Stimulated activated effector memory CD8-positive, alpha-beta T cell treated with anti-CD3 and anti-CD28 coated beads, Interleukin-12 subunit alpha, Interleukin-12 subunit beta, amount 100 ng/mL, for 72 hours (primary cell): ENCODE data around the gene NPAS3.

Experiments
- ATAC-seq: fragments of 150-1000 bp; cut with Tn5 transposase; 2 replicates; pipeline ENCODE4 v1.10.0; 2021
- DNase-seq, 2 donors: peaks; one replicate each; pipeline ENCODE4 v3.0.0; 2021 to 2022; ENCODE audit warnings: low spot score in 2 of 2
- H3K27ac Mint-ChIP-seq: one replicate; pipeline ENCODE4 v1.8.0; 2022; ENCODE audit warnings: mild to moderate bottlenecking, mixed read lengths
- H3K36me3 Mint-ChIP-seq: one replicate; pipeline ENCODE4 v1.8.0; 2022; ENCODE audit warnings: mild to moderate bottlenecking, mixed read lengths
- H3K4me1 Mint-ChIP-seq: one replicate; pipeline ENCODE4 v1.8.0; 2022; ENCODE audit warnings: mixed read lengths
- H3K4me3 Mint-ChIP-seq: one replicate; pipeline ENCODE4 v1.8.0; 2022; ENCODE audit warnings: mild to moderate bottlenecking, mixed read lengths
- H3K9me3 Mint-ChIP-seq: one replicate; pipeline ENCODE4 v1.8.0; 2022; ENCODE audit warnings: mixed read lengths

The NPAS3 gene

DNA sequence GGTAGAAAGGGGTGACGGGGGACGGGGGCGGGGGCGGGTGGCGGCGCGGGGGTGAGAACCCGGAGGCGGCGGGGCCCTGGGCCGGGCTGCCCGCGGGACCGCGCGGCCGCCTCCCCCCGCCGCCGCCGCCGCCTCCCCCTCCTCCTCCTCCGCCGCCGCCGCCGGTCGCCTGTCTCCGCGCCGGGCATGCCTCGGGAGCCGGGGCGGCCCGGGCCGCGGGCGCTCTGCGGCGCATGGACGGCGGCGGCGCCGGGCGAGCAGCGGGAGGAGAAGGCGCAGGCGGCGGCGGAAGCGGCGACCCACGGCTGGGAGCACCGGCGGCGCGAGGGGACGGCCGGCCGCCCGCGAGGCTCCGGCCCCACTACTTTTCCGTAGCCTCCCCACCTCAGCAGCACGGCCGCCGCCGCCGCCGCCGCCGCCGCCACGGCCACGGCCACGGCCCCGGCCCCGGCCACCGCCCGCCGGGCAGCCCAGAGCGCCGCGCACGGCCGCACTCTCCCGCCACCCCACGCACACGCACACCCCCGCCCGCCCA, at the start of gene NPAS3:
TSS of gene NPAS3 (plus strand) at position 161 of the 535 bp plus-strand sequence.
- ATAC-seq: peak; percentile 28
- H3K9me3 Mint-ChIP-seq: peaks cover 5% of the 10 kb centered on the region
- no peaks in the 10 kb centered on the region for H3K36me3 Mint-ChIP-seq
- no peak within 1 kb of the TSS for H3K27ac Mint-ChIP-seq
- peaks cover 12% of the 10 kb centered on the region for H3K4me1 Mint-ChIP-seq
- H3K4me3 Mint-ChIP-seq: peak within 1 kb of the TSS; percentile 63
- DNase-seq: no peak

DNA sequence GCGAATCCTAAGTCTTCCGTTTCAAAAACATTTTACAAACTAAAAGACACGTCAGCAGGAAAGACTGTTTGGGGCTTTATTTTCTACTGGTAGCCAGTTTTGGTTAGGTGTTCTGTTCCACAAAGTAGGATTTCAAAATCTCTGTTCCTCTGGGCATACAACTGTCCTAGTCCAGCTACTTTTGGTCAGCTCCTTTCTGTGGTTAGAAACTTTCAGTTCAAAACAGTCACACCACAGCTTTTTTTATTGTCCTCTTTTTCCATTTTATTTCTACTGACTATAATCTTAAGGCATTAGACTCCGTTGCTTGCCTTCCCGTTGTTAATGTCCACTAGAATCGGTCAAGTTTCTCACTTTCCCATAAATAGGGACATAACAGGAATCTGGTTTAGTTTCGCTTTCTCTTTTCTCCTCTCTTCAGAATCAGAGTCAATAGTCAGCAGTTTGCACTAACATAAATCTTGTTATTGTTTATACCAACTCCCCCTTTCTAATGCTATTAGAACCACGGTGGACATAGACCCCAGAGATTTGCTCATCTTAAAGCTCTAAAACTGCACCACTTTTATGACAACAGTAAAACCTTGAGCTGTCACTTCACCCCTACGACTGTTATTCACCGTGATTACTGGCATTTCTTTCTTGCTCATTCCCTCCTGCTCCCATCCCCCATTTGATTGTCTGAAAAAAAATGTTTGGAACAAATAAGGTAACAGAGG, 41.5 kb upstream of the NPAS3 start:
- H3K4me3 Mint-ChIP-seq: no peak overlapping the region
- ATAC-seq (no peak), DNase-seq (no peak)
- no peak overlapping the region for H3K27ac Mint-ChIP-seq
- peaks cover 8% of the 10 kb centered on the region for H3K9me3 Mint-ChIP-seq
- no peaks in the 10 kb centered on the region for H3K4me1 Mint-ChIP-seq
- H3K36me3 Mint-ChIP-seq: no peaks in the 10 kb centered on the region

- H3K4me3 Mint-ChIP-seq: no peak overlapping the region
- DNase-seq (no peak), ATAC-seq (no peak)
- H3K4me1 Mint-ChIP-seq: no peaks in the 10 kb centered on the region
- no peak overlapping the region for H3K27ac Mint-ChIP-seq
- H3K36me3 Mint-ChIP-seq: no peaks in the 10 kb centered on the region
- peaks cover 8% of the 10 kb centered on the region for H3K9me3 Mint-ChIP-seq
Measured at GRCh38 chr14:32897698-32898064, 41.0 kb upstream of the NPAS3 start.

DNA sequence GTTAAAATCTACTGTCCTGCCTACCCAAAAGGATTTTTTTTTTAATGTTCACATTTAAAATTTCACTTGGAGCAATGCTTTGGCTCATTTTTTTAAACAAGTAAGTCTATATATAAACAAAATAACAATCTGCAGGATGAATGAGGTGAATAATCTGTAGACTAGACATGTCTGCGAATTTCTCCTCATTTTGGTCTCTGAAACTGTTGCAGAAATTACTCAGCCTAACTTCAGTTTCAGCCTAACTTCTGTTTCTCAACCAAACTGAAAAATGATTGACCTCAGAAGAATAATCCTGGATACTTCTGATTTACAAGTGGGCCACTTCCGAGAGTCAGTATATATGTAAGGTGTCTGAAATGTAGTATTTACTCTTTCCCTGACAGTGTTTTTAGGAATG, 39.8 kb upstream of the NPAS3 start:
- Mint-ChIP-seq H3K4me3 (no peak overlapping the region), H3K36me3 (no peaks in the 10 kb centered on the region), H3K4me1 (no peaks in the 10 kb centered on the region), H3K27ac (no peak overlapping the region), H3K9me3 (peaks cover 8% of the 10 kb centered on the region)
- DNase-seq: no peak
- ATAC-seq: no peak

DNA sequence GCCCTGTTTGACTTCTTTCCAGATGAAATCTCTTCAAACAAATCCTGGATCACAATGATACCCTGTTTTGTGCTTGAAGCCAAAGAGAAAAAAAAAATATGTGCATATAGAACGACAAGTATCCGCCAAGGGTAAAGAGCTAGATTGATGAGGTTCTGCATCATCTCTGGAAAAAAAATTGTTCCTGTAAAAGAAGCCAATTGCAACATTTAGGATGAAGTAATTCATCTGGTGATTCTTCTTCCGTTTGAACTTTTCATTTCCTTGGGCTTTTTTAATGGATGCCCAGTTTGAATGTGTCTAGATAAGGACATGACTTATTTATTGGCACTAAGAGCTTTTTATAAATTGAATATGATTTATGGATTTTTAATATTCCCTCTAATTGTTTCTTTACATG, 38.1 kb upstream of the NPAS3 start:
- DNase-seq (no peak), ATAC-seq (no peak)
- Mint-ChIP-seq H3K4me3 (no peak overlapping the region), H3K27ac (no peak overlapping the region), H3K36me3 (no peaks in the 10 kb centered on the region), H3K9me3 (peaks cover 11% of the 10 kb centered on the region), H3K4me1 (no peaks in the 10 kb centered on the region)

GRCh38 chr14:32905013-32905412, 33.7 kb upstream of the NPAS3 start:
- no peak for ATAC-seq

GRCh38 chr14:32906672-32907071, 32.0 kb upstream of the NPAS3 start:
- no peak for ATAC-seq
- no peak overlapping the region for H3K27ac Mint-ChIP-seq
- DNase-seq: no peak

More at GRCh38 chr14:32905013-32905412, 33.7 kb upstream of the NPAS3 start:
- Mint-ChIP-seq H3K27ac (no peak overlapping the region), H3K36me3 (no peaks in the 10 kb centered on the region), H3K4me3 (no peak overlapping the region), H3K9me3 (peaks cover 19% of the 10 kb centered on the region), H3K4me1 (no peaks in the 10 kb centered on the region)
- no peak for DNase-seq

GRCh38 chr14:32908196-32909084, 30.2 kb upstream of the NPAS3 start:
- DNase-seq: no peak
- Mint-ChIP-seq H3K27ac (no peak overlapping the region), H3K4me3 (no peak overlapping the region), H3K4me1 (no peaks in the 10 kb centered on the region), H3K9me3 (peaks cover 15% of the 10 kb centered on the region), H3K36me3 (no peaks in the 10 kb centered on the region)
- no peak for ATAC-seq

More at GRCh38 chr14:32906672-32907071, 32.0 kb upstream of the NPAS3 start:
- Mint-ChIP-seq H3K4me3 (no peak overlapping the region), H3K9me3 (peaks cover 19% of the 10 kb centered on the region), H3K4me1 (no peaks in the 10 kb centered on the region), H3K36me3 (no peaks in the 10 kb centered on the region)

DNA sequence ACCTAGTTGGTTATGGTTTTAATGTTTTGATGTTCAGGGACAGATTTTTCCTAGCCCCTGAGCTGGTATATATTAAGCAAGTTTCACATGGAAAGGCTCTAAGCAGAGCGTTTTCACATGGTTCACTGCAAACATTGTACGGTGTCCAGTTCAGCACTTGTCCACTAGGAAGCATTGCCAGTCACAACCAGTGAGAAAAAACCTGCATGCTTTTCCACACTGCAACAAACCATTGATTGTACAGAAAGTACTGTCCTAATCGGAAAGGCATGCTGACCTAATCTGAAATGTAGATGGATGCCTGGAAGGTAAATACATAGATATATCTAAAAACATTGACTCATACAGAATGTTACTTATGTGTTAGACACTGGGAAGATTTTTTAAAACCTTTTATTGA, 25.0 kb upstream of the NPAS3 start:
- H3K4me3 Mint-ChIP-seq: no peak overlapping the region
- H3K4me1 Mint-ChIP-seq: no peaks in the 10 kb centered on the region

GRCh38 chr14:32914391-32914790, 24.3 kb upstream of the NPAS3 start:
- Mint-ChIP-seq H3K27ac (no peak overlapping the region), H3K4me1 (no peaks in the 10 kb centered on the region)

More for the DNA sequence above, 25.0 kb upstream of the NPAS3 start:
- Mint-ChIP-seq H3K9me3 (peaks cover 6% of the 10 kb centered on the region), H3K36me3 (no peaks in the 10 kb centered on the region), H3K27ac (no peak overlapping the region)
- DNase-seq (no peak), ATAC-seq (no peak)

DNA sequence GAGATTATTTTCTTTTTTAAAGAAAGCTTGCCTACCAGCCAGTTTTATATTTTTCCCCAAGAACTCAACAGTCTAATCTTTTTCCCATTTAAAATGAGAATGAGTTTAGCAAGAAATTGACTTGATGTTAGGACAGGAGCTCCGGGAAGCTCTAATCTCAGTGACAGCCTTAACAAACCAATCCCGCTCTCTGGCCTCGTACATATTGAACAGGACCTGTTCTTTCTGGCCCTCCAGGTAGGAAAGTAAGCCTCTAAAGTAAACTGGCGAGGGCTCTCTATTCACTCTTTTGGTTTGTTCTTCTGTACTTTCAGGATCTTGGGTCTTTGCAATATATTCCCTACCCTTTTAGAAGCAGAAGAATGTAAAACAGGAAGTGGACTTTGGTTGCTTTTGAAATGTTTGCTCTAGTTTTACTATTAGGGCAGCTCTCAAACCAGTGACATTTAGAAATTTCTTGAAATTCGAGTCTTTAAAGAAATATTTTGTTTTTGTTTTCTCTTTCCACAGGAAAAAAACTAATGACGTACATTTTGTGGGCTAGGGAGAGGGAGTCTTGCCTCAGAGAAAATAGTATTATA, 17.9 kb upstream of the NPAS3 start:
- H3K27ac Mint-ChIP-seq: no peak overlapping the region
- DNase-seq: no peak
- H3K4me3 Mint-ChIP-seq: no peak overlapping the region
- no peaks in the 10 kb centered on the region for H3K4me1 Mint-ChIP-seq
- H3K36me3 Mint-ChIP-seq: no peaks in the 10 kb centered on the region
- no peak for ATAC-seq
- peaks cover 6% of the 10 kb centered on the region for H3K9me3 Mint-ChIP-seq

More at GRCh38 chr14:32914391-32914790, 24.3 kb upstream of the NPAS3 start:
- Mint-ChIP-seq H3K9me3 (peaks cover 7% of the 10 kb centered on the region), H3K4me3 (no peak overlapping the region), H3K36me3 (no peaks in the 10 kb centered on the region)
- ATAC-seq: no peak
- no peak for DNase-seq

DNA sequence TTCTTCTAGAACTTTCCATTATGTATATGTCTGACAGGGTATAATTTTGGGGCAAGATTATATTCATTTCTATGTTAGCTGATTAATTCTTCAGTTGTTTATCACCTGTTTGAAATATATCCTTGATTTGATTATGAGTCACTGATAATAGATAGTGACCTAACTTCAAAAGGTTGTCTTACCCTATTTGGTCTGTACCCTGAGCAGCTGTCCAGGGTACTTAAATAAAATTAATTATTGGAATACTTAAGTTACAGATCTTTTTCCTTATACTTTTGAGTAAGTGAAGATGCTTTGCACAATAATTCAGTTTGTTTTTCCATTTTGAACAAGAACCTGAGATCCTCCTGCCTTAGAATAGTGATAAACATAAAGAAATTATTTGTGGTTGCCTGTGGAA, 13.2 kb upstream of the NPAS3 start:
- DNase-seq (no peak), ATAC-seq (no peak)
- no peaks in the 10 kb centered on the region for H3K4me1 Mint-ChIP-seq
- no peak overlapping the region for H3K4me3 Mint-ChIP-seq
- peaks cover 7% of the 10 kb centered on the region for H3K9me3 Mint-ChIP-seq
- no peaks in the 10 kb centered on the region for H3K36me3 Mint-ChIP-seq
- no peak overlapping the region for H3K27ac Mint-ChIP-seq

DNA sequence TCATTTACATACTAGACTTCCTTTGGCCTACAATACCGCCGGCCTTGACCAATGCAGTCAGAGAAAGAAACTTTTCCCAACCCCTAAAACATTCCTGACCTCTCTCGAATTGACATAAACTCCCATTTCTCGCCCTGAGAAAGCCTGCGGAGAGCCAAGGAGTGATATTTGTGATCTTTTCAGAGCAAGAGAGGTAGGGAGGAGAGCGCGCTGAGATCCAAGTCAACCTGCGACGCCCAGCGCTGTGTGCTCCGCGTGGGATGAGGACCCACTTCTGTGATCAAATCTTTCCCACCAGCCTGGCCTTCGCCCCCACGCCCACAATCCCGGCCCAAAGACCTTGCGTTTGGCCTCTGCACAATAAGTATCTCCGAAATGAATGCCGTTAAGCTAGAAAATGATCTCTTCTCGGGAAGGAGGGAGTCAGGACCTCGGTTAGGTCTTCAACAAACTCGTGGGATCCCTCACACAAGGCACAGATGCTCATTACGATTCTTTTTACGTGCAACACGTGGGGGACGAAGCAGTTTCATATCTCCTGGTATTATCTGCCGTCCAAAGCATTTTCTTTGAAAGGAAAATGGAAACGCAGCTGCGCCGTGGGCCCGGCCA, 6.3 kb upstream of the NPAS3 start:
- no peak overlapping the region for H3K4me3 Mint-ChIP-seq
- no peak for ATAC-seq
- H3K36me3 Mint-ChIP-seq: no peaks in the 10 kb centered on the region
- no peak overlapping the region for H3K27ac Mint-ChIP-seq
- no peak for DNase-seq
- no peaks in the 10 kb centered on the region for H3K4me1 Mint-ChIP-seq
- H3K9me3 Mint-ChIP-seq: peaks cover 2% of the 10 kb centered on the region

DNA sequence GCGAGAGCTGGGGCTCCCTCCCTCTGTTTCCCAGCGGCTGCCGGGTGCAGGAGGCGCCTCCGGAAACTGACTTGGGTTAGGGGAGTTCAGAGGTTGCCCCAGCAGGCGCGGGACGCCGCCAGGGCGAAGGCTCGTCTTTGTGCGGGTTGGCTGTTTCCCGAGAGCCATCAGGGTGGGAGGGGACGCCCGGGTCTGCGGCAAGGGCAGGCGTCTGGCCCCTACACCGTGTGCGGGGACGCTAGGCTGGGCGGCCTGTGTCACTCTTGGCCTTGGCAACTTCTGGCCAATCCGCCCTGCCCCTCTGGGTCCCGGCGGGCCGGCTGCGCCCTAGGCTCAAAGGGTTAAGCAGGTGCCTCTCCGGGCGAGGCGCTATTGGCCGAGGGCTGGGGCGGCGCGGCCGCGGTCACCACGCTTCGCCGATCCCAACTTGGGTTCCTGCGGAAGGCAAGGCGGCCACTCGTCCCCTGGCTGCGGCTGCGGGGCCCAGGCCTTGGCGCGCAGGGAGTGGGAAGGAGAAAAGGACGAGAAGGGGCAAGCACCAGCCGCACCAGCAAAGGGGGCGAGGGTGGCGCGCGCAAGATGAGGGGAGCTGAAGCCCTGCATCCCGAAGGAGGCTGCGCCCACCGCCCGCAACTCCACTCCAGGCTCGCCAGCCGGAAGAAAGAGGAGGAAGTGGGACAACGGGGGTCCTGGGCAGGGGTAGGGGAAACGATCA, 5.6 kb upstream of the NPAS3 start:
- Mint-ChIP-seq H3K27ac (no peak overlapping the region), H3K36me3 (no peaks in the 10 kb centered on the region), H3K4me1 (peaks cover 1% of the 10 kb centered on the region), H3K4me3 (no peak overlapping the region), H3K9me3 (peaks cover 2% of the 10 kb centered on the region)
- DNase-seq (no peak), ATAC-seq (peak; percentile 26)
